HG03460 (cell line): ENCODE data around the gene CHST11.

ENCODE experiments used
- ATAC-seq: cut with Tn5 transposase; IDR thresholded peaks from one replicate; pipeline ENCODE4 v1.9.1; 2021; ENCODE audit not compliant: unreplicated experiment

CHST11 gene

DNA sequence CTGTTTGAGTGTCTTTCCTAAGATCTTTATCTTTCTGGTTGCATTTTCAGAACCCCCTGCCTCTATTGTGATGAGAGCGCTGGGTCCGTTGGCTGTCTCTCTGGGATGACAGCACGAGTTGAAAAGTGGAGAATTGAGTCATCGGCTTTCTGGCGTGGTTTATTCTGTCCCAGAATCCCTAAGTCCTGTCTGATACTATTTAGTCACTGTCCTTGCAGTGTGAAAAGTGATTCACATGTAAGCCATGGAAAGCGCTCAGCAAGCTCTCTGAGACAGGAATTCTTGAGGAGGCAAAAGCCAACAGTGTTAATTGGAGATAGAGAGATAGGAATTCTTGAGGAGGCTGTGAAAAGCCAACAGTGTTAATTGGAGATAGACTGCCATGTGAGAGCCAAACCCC, 121.7 kb downstream of the CHST11 start:
- no peak for ATAC-seq

DNA sequence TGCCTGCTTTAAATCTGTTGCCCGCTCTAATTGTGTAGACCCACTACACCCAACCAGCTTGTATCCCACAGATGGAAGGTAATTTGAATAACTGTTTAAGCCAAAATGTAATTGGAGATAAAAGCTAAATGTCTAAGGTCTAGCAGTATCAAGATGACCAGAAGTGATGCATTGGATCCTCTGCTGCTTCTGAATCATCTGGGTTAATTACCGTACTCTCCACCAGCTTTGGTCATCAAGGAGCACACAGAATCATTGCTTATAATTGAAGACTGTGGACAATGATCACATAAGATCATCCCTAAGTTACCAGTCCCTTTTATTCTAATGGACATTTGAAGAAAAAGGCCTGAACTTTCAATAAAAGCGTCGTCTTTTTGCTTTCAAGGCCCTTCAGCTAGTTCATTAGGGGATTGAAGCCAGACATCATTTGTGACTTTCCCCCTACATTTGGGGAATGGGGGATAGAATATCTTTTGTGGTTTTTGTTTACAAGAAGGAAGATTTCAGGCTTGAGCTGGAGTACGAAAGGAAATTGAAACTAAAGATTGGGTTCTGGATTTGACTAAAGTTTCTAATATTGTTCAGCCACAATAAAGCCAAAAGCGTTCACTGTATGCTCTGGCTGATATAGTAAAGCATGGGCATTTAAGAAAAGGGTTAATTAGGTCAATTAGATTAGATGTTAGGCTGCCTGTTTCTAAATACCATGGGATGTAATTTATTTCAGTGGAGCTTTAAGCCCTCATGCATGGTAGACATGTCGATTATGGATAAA, 123.2 kb downstream of the CHST11 start:
- no peak for ATAC-seq

DNA sequence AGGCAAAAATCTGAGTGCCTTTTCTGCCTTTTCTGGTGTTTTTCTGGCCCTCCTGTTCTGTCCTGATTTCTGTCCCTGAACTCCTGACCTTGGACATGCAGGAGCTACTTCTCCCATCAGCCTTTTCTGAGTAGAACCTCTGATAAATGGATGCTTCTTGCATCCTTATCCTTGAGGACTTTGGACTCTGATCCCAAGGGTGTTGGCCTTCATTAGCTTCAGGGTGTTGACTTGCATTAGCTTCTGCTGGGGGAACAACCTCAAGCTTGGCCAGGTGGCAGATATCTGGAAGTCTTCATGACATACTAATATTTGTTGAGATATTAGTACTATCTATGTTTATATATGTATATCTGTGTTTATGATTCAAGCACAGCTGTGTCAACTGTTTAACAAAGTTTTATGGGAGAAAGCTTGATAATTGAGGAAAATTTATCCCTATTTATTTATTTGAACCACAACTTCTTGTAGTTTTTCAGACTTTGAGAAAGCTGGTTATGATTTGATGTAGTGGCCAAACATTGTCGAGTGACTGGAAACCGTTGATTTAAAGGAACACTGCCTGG, 124.3 kb downstream of the CHST11 start:
- no peak for ATAC-seq

DNA sequence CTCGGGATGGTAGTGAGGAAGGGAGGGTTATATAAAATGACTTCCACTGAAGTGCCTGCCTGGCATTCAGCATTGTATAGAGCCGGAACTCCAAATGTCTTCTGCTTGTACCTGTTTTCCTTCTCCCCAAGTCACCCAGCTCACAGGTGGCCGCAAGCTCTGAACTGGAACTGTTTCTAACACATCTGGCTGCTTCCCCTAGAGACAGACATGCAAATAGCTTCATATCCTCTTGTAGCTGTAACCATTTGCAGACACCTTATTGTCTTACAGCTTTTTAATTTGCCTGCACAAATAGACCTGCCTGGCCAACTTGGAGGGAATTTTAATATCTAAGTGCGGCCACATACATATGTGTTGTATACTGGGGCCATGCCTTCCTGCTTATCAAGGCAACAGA, 126.0 kb downstream of the CHST11 start:
- ATAC-seq = peak; percentile 70

DNA sequence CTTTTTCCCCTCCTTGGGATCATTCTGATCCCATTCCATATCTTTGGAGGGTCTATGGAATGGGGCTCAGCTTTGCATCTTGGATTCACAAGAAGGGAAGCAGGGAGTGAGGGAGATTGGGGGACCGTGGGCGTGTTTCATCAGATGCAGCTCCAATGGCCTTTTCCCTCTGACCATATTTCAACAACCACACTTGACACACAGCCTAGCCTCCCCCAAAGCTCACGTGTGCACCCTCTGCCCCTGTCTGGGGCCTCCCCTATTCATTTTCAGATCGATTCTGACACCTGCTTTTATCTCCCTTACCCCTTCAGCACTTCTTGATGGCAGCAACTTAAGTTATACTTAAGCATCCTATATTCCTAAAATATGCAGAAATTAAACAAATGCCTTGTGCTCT, 126.6 kb downstream of the CHST11 start:
- peak; percentile 52 for ATAC-seq

DNA sequence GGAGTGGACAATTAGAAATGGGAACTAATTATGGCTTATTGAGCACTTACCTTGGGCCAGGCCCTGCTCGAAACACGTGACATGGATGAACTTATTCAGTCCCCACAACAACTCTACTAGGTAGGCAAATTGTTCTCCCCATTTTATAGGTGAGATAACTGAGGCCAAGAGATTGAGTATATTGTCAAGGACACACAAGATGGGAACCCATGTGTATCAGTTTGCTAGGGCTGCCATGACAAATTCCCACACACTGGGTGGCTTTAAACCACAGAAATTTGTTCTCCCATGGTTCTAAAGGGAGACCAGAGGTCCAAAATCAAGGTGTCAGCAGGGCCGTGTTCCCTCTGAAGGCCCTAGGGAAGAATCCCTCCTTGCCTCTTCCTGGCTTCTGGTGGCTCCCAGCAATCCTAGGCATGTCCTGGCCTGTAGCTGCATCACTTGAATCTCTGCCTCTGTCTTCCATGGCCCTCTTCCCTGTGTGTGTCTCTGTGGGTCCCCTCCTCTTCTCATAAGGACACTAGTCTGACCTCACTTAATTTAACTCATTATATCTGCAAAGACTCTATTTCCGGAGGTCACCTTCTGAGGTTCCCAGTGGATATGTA, 128.8 kb downstream of the CHST11 start:
- ATAC-seq = no peak

DNA sequence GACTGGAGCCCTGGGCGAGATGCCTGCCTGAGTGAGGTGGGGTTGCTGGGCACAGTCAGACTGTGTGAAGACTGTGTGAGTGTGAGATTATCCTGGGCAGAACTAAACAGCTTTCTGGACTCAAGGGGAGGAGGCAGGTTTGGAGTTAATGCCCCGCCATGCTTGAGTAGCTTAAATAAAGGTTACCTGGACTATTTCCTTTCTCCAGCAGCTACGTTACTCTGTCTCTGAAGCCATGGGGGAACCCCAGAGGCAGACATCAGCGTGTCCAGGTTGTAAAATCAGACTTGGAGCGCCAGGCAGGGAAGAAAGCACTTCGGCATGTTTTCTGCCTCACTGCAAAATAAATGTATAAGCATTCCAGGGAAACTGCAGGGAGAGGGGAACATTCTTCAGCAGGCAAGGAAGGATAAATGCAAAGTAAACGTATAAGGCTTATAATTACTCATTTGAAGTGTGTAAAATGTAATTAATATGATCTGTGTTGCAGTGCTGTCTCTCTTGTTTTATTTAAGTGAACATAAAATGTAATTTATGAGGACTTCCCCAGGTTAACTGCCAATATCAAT, 129.7 kb downstream of the CHST11 start:
- no peak for ATAC-seq

DNA sequence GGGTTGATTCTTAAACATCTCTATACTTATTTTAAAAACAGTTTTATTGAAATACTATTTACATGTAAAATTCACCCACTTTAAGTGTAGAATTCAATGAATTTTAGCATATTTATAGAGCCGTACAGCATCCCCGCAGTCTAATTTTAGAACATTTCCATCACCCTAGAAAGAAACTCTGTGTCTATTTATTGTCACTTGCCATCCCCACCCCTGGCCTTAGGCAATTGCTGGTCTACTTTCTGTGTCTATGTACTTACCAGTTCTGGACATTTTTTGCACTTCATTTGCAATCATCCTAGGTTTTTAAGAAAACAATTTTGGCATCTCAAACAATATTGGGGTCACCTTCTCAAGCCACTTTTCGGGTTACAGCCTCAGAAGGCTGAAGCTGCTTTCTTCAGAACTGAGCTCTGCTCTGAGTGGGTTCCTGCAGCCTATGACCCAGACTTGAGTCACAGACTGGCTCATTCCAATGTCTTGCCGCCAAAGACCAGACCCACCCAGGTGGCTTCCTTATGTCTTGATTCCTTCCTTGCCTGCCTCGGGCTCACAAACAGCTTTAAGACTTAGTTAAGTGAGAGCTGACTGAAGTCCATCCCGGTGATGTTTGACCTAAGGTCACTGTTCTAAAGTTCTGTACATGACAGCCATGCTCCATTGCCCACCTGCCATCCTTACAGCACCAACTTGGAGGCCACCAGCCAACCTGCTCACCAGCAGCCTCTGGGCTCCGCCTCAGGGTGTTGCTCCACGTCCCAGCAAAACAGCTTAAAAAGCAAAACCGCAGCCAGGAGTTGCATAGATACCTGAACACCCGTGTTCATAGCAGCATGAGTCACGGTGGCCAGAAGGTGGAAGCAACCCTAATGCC, 131.5 kb downstream of the CHST11 start:
- ATAC-seq = no peak

DNA sequence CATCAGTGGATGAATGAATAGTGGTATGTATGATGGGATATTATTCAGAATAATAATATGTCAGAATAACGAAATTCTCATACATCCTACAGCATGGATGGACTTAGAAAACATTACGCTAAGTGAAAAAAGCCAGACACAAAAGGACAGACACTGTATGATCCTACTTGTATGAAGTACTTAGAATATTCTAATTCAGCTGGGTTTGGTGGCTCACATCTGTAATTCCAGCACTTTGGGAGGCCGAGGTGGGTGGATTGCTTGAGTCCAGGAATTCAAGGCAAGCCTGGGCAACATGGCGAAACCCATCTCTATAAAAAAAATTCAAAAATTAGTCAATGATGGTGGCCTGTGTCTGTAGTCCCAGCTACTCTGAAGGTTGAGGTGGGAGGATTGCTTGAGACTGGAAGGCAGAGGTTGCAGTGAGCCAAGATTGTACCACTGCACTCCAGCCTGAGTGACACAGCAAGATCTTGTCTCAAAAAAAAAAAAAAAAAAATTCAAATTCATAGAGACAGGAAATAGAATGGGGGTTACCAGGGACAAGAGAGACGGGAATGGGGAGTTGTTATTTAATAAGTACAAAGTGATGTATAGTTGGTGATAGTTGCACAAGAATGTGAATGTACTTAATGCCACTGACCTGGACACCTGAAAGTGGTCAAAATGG, 132.3 kb downstream of the CHST11 start:
- ATAC-seq = no peak

DNA sequence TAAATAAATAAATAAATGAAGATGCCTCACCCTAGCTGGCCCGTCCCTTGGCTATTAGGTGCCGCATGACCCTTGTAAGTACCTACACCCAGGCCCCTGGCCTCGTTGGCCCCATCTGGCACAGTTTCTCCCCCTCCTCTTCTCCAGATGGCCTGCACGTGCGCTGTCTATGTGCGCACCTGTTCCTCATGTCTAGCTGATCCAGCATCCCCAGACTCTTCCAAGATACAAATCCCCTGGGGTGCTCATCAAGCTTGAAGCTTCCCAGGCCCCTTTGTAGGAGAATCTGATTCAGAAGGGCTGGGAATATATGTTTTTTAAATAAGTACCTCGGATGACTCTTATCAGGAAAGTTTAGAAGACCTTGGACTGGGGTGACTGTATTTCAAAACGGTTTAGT, 133.3 kb downstream of the CHST11 start:
- no peak for ATAC-seq

DNA sequence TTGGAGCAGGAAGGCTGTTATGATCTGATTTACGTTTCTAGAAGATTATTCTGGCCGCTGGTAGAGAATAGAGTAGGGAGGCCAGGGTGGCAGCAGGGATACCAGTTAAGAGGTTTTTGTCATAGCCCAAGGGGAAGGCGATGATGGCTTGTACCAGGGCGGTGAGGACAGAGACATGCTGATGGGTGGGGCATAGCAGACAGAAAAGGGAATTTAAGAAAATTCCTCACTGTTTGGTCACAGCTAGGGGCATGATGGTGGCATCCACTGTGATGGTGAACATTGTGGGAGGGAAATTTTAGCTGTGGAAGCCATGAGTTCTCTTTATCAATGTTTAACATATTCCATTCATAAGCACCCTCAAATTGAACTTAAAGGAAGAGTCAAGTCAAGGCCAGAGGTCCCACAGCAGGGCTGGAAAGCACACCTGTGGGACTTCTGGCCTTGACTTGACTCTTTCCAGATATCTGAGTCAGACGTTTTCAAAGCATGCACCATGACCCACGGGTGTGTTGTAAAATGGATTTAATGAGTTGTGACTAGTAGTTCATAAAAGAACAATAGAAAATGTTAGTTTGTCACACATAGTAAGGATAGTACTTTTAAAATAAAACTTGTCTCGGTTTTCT, 134.6 kb downstream of the CHST11 start:
- ATAC-seq = no peak

DNA sequence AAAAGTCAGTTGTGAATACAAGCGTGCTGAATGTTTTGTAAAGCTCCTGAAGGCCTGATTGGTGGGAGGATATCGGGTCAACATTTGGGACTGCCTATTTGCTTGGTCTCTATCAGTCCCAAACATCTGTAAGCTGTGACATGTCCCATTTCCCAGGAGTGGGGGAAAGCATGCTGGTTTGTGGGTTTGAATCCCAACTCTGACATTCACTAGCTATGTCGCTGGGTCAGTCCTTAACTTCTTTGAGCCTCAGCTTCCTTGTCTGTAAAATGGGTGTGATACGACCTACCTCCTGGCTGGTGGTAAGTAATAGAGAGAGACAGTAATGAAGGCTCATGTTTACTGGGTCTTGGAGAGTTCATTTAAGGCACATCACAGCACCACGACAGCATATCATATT, 136.7 kb downstream of the CHST11 start:
- no peak for ATAC-seq

DNA sequence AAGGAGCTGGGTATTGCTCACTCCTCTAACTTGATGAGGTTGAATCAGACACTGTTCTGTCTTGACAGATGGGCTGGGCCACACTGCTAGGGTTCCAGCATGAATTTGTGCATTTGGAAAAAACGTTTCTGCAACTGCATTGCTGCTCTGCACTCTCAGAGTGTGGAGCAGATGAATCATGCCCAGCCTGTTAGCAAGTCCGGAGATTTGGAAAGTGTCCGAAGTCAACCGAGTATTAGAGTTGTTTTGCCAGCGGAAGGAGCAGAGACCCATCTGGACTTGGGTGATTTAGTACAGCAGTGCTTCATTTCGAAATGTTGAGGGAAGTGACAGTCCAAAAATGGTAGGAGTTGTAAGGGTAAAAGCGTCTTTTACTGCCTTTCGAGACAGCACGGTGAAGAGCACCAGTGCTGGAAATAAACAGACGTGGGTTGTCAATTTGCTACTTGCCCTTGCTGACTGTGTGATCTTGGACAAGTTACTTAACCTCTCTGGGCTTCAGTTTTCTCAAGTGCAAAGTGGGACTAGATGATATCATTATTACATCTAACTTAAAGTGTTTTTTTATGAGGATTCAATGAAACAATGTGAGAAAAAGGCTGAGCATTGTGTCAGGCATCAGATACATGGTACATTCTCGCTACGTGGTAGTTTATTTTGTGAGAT, 139.5 kb downstream of the CHST11 start:
- no peak for ATAC-seq

DNA sequence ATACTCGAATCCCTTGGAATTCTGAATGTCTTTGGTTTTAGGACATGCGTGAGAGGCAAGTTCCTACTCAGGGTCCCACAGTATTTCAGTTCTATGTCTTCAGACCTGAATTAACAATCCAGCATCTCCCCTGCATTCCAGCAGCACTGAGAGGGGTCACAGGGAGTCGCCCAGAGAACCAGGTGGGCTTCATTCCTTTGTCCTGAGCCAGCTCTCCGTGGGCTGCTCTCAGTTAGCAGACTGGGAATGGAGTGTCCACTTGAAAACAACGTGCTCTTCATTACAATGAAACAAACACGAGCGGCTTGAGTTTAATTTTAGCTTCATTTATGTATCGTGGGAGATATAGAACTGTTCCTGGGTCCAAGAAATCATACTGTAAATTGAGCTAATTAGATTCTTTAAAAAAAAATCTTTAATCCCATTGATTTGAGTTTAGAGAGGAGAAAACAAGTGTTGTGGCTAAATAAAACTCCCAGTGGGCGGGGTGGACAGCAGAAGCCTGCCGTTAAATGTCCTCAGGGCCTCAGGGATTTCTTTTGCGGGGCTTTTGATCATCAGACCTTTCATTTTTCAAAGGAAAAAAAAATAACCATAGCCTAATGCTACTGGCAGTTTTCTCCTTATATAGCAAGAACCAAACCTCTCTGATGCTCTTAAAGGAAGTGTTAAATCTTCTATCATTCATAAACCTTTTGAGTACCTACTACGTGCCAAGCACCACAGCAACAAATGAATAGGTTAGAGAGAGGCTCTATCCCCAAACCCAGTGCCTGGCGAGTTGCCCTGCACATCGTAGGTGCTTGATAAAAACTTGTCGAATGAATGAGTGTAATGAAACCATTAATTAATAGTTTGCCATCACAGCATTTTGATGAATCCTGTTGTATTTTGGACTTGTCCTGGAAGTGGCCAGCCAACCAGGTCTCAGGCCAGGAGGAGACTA, 140.4 kb downstream of the CHST11 start:
- ATAC-seq = no peak

DNA sequence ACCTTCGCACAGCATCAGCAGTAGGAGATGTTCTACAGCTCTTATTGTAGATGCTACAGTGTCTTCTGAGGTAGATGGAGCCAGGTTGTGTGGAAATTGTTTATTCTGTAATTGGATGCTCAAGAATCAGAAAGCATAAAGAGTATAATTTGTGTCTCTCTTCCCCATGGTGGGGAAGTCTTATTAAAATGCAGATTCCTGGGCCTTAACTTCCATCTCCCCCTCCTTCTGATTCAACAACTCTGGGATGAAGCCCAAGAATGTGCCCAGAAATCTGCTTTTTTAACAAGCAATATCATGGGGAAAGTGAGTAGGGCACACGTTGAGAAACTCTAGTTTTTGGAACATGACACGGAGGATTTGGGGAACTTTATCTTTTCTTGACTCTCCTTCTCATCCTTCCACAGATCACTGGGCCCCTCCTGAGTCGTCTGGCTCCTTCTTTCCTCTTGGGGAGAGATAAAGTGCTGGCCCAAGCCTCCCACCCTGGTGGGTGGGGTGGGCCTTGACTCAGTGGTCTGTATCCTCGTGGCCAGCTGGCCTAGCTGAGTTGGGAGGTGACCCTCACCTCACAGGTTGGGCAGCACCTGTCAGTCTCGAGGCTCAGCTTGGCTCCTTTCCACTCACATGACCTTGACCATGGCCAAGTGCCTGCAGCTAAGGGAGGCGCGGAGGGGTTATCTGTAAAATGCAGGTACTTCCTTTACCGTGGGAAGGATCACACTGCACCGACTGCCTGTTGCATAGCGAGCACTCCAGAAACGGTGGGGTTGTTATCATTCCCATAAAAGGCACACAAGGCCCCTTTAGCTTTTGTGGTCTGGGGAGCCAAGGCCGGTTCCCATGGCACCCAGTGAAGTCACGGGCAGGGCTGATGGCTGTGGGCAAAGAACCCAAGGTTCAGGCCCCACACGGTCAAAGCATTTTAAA, 141.9 kb downstream of the CHST11 start:
- ATAC-seq = no peak

DNA sequence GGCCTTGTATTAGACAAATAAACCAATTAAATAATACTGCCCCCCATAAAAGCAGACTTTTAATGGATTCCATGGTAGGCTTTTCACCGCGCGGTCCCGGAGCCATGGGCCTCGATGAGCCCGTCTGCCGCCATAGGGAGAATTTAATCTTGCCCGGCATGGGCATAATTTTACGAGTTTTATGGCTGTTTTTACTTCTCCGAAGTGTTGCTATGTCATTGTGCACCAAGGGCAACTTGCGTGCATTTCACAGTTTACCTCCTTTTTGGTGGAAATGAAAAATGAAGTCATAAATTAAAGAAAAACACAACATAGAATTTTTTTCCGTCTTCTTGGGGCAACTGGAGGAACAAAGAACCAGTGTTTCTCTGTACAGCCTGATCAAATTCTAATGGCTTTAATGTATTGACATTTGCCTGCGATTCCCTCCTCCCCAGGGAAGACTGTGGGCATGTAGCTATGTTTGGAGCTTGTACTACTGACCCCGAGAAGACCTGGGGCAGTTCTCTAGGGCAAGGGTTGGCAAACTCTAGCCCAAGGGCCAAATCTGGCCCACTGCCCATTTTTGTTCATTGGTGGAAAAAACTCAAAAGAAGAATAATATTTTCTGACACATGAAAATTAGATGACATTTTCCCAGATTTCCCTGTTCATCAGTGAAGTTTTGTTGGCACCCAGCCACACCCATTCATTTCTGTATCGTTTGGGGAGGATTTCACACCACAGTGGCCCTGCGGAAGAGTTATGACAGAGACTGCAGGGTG, 142.7 kb downstream of the CHST11 start:
- ATAC-seq = no peak
